Central memory CD4-positive, alpha-beta T cell (primary cell): ENCODE measurements around the gene ZNF683.
A peak's percentile ranks its signal among the peaks of the same experiment; 100 is the strongest.
"Not testable (repeated sequence)": the region's sequence is repeated elsewhere in the genome, so short reads cannot be mapped to it uniquely, and the experiment has no call there.

Experiments used
- DNase-seq: peaks from one replicate; pipeline ENCODE4 v3.0.0; 2022

Gene ZNF683

GRCh38 chr1:26335774-26336476 is 36.6 kb downstream of the ZNF683 start:
- DNase-seq, result no peak

DNA sequence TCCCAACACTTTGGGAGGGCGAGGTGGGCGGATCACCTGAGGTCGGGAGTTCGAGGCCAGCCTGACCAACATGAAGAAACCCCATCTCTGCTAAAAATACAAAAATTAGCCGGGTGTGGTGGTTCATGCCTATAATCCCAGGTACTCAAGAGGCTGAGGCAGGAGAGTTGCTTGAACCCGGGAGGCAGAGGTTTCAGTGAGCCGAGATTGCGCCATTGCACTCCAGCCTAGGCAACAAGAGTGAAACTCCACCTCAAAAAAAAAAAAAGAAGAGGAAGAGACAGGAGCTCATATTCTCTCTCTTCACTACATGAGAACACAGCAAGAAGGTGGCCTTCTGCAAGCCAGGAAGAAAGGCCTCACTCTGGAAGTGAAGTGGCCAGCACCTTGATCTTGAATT is 39.2 kb downstream of the ZNF683 start:
- DNase-seq, result not testable (repeated sequence)

- no peak for DNase-seq
These were observed 42.3 kb downstream of the ZNF683 start for GRCh38 chr1:26330276-26330675.

DNA sequence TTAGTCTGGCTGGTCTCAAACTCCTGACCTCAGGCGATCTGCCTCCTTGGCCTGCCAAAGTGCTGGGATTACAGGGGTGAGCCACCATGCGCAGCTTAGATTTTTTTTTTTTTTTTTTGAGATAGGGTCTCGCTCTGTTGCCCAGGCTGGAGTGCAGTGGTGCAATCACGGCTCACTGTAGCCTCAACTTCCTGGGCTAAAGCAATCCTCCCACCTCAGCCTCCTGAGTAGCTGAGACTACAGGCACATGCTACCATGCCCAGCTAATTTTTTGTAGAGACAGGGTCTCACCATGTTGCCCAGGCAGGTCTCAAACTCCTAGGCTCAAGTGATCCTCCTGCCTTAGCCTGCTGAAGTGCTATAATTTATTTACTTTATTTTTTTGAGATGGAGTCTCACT is 43.2 kb downstream of the ZNF683 start:
- DNase-seq, result not testable (repeated sequence)

- no peak for DNase-seq
These were observed 44.0 kb downstream of the ZNF683 start for GRCh38 chr1:26328597-26328996.

DNA sequence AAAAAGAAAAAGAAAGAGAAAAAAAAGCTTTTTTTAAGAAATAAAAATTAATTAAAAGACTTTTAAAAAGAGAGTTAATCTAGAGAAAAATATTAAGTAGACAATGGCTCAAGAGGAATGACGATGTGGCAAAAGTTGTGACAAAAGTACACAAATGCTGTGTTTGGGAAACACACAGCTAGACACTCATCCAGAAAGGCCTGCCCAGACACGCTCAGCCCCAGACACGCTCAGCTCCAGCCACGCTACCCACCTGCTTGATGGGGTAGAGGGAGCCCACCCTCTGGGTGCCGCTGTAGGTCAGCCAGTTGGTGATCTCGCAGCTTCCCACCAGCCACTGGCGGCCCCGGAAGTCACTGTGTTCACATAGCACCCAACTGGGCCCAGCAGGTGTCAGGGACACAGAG is 44.6 kb downstream of the ZNF683 start:
- DNase-seq, result no peak

- no peak for DNase-seq
These were observed 48.0 kb downstream of the ZNF683 start for GRCh38 chr1:26324550-26324949.

DNA sequence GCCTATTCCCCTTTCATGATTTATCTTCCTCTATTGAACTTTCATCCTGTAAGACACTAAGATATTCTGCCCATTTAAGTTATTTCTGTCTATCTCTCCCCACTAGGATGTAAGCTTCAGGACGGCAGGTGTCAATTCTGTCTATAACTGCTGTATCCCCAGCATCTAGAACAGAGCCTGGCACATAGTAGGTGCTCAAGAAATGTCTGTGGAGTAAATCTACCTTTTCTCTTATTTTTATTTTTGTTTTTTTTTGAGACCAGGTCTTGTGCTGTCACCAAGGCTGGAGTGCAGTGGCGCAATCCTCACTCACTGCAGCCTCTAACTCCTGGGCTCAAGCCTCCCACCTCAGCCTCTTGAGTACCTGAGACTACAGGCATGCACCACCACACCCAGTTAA is 49.2 kb downstream of the ZNF683 start:
- no peak for DNase-seq

DNA sequence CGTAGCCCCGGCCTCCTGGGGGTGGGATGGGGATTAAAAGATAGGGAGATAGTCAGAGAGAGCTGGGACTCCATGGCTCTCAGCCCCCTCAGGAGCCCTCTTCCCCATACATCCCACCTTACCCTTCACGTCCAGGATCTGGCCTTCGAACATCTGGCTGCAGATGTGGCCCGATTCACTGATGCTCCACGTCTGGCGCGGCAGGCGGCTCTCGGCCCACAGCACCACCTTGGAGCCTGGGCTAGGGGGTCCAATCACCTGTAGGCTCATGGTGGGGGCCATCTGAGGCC is 50.6 kb downstream of the ZNF683 start:
- no peak for DNase-seq

GRCh38 chr1:26321315-26322041 is 51.1 kb downstream of the ZNF683 start:
- peak; percentile 88 for DNase-seq

DNA sequence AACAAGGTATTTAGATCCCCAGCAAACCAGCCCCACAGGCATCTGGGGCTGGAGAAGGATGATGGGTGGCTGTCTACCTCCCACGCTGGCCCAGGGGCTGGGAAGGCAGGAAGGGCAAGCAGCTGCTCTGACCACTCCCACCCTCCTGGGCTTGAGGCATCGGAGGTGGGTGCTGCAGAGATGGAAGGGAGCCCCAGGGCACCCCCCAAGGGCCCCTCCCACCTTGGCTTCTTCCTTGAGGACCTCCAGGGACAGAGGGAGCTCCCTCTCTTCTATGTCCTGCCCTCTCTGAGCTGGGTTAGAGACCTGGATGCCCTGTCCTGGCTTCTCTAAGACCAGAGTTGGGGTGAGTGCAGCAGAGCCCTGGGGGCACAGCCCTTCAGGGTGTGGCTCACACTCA is 51.7 kb downstream of the ZNF683 start:
- no peak for DNase-seq

- no peak for DNase-seq
These were observed 54.0 kb downstream of the ZNF683 start for GRCh38 chr1:26318338-26319064.

GRCh38 chr1:26317612-26318337 is 54.8 kb downstream of the ZNF683 start, which contains the start of gene CD52:
TSS of gene CD52 (plus strand) at chr1:26317958. CDS start at chr1:26318018, 60 bp downstream.
- peak; percentile 81 for DNase-seq

DNA sequence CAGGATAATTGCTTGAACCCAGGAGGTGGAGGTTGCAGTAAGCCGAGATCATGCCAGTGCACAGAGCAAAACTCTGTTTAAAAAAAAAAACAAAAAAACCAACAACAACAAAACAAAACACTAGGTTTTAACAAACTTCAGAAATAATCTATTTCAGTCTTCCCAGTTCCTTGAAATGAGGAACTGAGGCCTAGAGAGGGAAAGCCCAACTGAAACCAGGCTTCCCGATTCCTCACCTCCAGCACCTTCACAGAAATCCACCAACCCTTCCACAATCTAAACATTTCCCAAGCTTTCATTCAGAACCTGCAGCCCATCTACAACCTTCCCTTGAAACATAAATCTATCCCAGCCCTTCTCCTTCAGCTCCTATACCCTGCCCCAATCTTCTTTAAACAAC is 55.4 kb downstream of the ZNF683 start:
- no peak for DNase-seq

DNA sequence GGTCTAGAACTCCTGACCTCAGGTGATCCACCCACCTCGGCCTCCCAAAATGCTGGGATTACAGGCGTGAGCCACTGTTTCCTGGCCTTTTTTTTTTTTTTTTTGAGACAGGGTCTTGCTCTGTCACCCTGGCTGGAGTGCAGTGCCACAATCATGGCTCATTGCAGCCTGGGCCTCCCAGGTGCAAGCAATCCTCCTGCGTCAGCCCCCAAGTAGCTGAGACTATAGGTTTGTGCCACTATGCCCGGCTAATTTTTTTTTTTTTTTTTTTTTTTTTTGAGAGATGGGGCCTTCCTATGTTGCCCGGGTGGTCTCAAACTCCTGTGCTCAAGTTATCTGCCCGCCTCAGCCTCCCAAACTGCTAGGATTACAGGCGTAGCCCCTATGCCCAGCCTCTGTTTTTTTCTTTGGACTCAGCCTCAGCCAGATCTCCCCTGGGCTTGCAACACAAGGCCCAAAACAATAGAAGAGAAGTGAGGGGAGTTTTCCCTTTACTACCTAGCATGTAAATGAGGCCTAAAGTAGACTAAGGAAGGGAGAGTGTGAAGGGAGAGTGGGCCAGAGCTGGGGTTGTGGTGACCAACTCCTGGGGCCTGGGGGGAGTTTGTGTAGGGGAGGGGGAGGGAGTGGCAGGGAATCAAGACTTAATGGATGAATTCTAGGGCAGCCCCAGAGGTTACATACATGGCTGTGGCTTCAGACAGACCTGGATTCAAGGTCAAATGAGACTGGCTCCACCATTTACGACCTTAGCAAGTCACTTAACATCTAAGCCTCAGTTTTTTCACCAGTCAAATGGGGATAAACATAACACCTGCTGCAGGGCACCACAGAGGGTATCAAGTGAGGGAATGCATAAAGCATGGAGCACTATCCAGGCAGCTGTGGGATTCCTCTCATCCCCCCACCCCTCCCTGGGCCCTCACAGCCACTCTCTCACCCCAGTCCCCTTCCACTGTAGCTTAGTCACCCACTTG is 56.4 kb downstream of the ZNF683 start:
- DNase-seq, result no peak

- DNase-seq, result no peak
These were observed 58.0 kb downstream of the ZNF683 start for GRCh38 chr1:26314501-26314900.
